Nephron progenitor cell (in vitro differentiated cells): ENCODE results near the gene BLTP1.

Source experiments
- DNase-seq: peaks from one replicate; pipeline ENCODE4 v3.0.0; 2021
- H3K27ac Mint-ChIP-seq: 2 replicates; pipeline ENCODE4 v1.8.0; 2021; ENCODE audit warnings: mild to moderate bottlenecking, moderate library complexity, mixed read lengths
- H3K27me3 Mint-ChIP-seq: 2 replicates; pipeline ENCODE4 v1.8.0; 2021; ENCODE audit warnings: mild to moderate bottlenecking, low read depth, mixed read lengths; ENCODE audit not compliant: poor library complexity
- H3K36me3 Mint-ChIP-seq: 2 replicates; pipeline ENCODE4 v1.8.0; 2021; ENCODE audit warnings: low read depth, mixed read lengths
- H3K4me1 Mint-ChIP-seq: 2 replicates; pipeline ENCODE4 v1.8.0; 2021; ENCODE audit warnings: mixed read lengths
- H3K4me3 Mint-ChIP-seq: 2 replicates; pipeline ENCODE4 v1.8.0; 2021; ENCODE audit warnings: mild to moderate bottlenecking, moderate library complexity, mixed read lengths
- H3K9me3 Mint-ChIP-seq: 2 replicates; pipeline ENCODE4 v1.8.0; 2021; ENCODE audit warnings: mild to moderate bottlenecking, moderate library complexity, mixed read lengths
- TF ChIP-seq, protein P1 (sequence below): fragments of 200-600 bp; sonication (generic); IDR thresholded peaks from 2 replicates; pipeline ENCODE4 v1.5.0; 2021; ENCODE audit warnings: antibody characterized with exemption

BLTP1 gene

GRCh38 chr4:122139139-122139538, 13.0 kb upstream of the BLTP1 start:
- Mint-ChIP-seq H3K27ac (no peak overlapping the region), H3K4me1 (no peaks in the 10 kb centered on the region), H3K9me3 (peaks cover 7% of the 10 kb centered on the region), H3K4me3 (no peak overlapping the region), H3K27me3 (peaks cover 12% of the 10 kb centered on the region), H3K36me3 (no peaks in the 10 kb centered on the region)
- no peak for DNase-seq
- TF ChIP-seq, protein P1, sequence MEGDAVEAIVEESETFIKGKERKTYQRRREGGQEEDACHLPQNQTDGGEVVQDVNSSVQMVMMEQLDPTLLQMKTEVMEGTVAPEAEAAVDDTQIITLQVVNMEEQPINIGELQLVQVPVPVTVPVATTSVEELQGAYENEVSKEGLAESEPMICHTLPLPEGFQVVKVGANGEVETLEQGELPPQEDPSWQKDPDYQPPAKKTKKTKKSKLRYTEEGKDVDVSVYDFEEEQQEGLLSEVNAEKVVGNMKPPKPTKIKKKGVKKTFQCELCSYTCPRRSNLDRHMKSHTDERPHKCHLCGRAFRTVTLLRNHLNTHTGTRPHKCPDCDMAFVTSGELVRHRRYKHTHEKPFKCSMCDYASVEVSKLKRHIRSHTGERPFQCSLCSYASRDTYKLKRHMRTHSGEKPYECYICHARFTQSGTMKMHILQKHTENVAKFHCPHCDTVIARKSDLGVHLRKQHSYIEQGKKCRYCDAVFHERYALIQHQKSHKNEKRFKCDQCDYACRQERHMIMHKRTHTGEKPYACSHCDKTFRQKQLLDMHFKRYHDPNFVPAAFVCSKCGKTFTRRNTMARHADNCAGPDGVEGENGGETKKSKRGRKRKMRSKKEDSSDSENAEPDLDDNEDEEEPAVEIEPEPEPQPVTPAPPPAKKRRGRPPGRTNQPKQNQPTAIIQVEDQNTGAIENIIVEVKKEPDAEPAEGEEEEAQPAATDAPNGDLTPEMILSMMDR, result no peak

GRCh38 chr4:122140834-122141233, 11.3 kb upstream of the BLTP1 start:
- no peaks in the 10 kb centered on the region for H3K36me3 Mint-ChIP-seq

DNA sequence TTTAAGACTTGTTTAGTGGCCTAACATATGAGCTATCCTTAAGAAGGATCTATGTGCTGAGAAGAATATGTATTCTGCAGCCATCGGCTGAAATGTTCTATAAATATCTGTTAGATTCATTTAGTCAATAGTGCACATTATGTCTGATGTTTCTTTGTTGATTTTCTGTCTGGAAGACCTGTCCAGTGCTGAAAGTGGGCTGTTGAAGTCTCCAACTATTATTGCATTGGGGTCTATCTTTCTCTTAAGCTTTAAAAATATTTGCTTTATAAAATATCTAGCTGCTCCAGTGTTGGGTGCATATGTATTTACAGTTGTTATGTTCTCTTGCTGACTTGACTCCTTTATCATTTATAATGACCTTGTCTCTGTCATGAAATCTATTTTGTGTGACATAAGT, 9.4 kb upstream of the BLTP1 start:
- Mint-ChIP-seq H3K36me3 (no peaks in the 10 kb centered on the region), H3K9me3 (peaks cover 7% of the 10 kb centered on the region), H3K27ac (no peak overlapping the region), H3K4me3 (no peak overlapping the region), H3K4me1 (no peaks in the 10 kb centered on the region), H3K27me3 (peaks cover 15% of the 10 kb centered on the region)
- TF ChIP-seq, protein P1, result no peak
- no peak for DNase-seq

More at GRCh38 chr4:122140834-122141233, 11.3 kb upstream of the BLTP1 start:
- Mint-ChIP-seq H3K27ac (no peak overlapping the region), H3K9me3 (peaks cover 7% of the 10 kb centered on the region), H3K4me1 (no peaks in the 10 kb centered on the region), H3K27me3 (peaks cover 18% of the 10 kb centered on the region), H3K4me3 (no peak overlapping the region)
- DNase-seq, result no peak
- TF ChIP-seq, protein P1, result no peak

DNA sequence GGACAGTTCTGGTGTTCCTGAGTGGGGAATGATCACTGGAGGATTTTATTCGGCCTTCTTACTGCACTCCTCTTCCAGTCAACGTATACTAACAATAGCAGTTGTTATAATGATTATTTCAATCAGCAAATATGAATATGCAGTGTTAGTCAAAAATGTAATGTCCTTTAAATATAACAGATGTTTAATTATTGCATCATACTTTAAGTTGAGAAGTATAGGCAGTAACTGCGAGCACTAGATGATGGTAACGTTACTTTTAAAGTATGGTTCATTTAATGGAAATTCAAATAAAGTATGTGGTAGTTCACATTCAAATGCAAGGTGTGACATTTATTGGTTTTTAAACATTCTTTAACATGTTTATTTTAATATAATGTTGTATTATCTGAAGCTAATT, 5.5 kb upstream of the BLTP1 start:
- H3K4me3 Mint-ChIP-seq, result no peak overlapping the region
- no peak overlapping the region for H3K27ac Mint-ChIP-seq
- TF ChIP-seq, protein P1, result no peak
- peaks cover 7% of the 10 kb centered on the region for H3K4me1 Mint-ChIP-seq
- peaks cover 16% of the 10 kb centered on the region for H3K27me3 Mint-ChIP-seq
- no peak for DNase-seq
- H3K9me3 Mint-ChIP-seq, result no peaks in the 10 kb centered on the region
- H3K36me3 Mint-ChIP-seq, result no peaks in the 10 kb centered on the region

- H3K36me3 Mint-ChIP-seq, result peaks cover 24% of the 10 kb centered on the region
- TF ChIP-seq, protein P1, result no peak
- H3K4me3 Mint-ChIP-seq, result peak overlapping the region; percentile 93
- peaks cover 6% of the 10 kb centered on the region for H3K9me3 Mint-ChIP-seq
- H3K4me1 Mint-ChIP-seq, result peaks cover 31% of the 10 kb centered on the region
- no peak overlapping the region for H3K27ac Mint-ChIP-seq
- H3K27me3 Mint-ChIP-seq, result peaks cover 4% of the 10 kb centered on the region
- no peak for DNase-seq
Measured at GRCh38 chr4:122150931-122151330, 1.2 kb upstream of the BLTP1 start.

- Mint-ChIP-seq H3K27ac (peak overlapping the region; percentile 79), H3K36me3 (peaks cover 42% of the 10 kb centered on the region), H3K4me1 (peaks cover 31% of the 10 kb centered on the region), H3K27me3 (peaks cover 4% of the 10 kb centered on the region), H3K9me3 (peaks cover 24% of the 10 kb centered on the region), H3K4me3 (peak overlapping the region; percentile 93)
- TF ChIP-seq, protein P1, result no peak
- DNase-seq, result peak; percentile 47
Measured at GRCh38 chr4:122152711-122153226, 638 bp downstream of the BLTP1 start.
